Progenitor cell of endocrine pancreas (in vitro differentiated cells): Measurements from ENCODE around the gene RIN2. TPM values are rescaled to one million over a fixed set of nuclear protein-coding genes. Genes with fewer than 3 reads are reported as not detected.
"Not testable (repeated sequence)": the region's sequence is repeated elsewhere in the genome, so short reads cannot be mapped to it uniquely, and the experiment has no call there.

Experiments used
- DNase-seq: peaks from one replicate; pipeline ENCODE4 v3.0.0; 2021; ENCODE audit warnings: low spot score; ENCODE audit not compliant: unreplicated experiment
- H3K27ac Mint-ChIP-seq: 2 replicates; pipeline ENCODE4 v1.8.0; 2021; ENCODE audit warnings: mild to moderate bottlenecking, moderate library complexity, mixed read lengths
- H3K27me3 Mint-ChIP-seq: 2 replicates; pipeline ENCODE4 v1.8.0; 2021; ENCODE audit warnings: mixed read lengths
- H3K36me3 Mint-ChIP-seq: 2 replicates; pipeline ENCODE4 v1.8.0; 2022; ENCODE audit warnings: mixed read lengths; ENCODE audit not compliant: insufficient read depth
- H3K4me1 Mint-ChIP-seq: 2 replicates; pipeline ENCODE4 v1.8.0; 2021; ENCODE audit warnings: low read depth, mixed read lengths
- H3K4me3 Mint-ChIP-seq: 2 replicates; pipeline ENCODE4 v1.8.0; 2021; ENCODE audit warnings: low read depth, mild to moderate bottlenecking, moderate library complexity, mixed read lengths
- H3K9me3 Mint-ChIP-seq: 2 replicates; pipeline ENCODE4 v1.8.0; 2021; ENCODE audit warnings: low read depth, mixed read lengths
- total RNA-seq: library from RNA; stranded (reverse); gene quantifications from 2 replicates; pipeline ENCODE4 v1.2.1, GENCODE V29; 2021
- TF ChIP-seq, protein P1 (sequence below): fragments of 200-600 bp; sonication (generic); IDR thresholded peaks from one replicate; pipeline ENCODE4 v1.5.0; 2021; ENCODE audit warnings: antibody characterized with exemption, mild to moderate bottlenecking; ENCODE audit not compliant: unreplicated experiment

Gene RIN2
- total RNA-seq, 1 donor from 2014 or later = 36.1 TPM

DNA sequence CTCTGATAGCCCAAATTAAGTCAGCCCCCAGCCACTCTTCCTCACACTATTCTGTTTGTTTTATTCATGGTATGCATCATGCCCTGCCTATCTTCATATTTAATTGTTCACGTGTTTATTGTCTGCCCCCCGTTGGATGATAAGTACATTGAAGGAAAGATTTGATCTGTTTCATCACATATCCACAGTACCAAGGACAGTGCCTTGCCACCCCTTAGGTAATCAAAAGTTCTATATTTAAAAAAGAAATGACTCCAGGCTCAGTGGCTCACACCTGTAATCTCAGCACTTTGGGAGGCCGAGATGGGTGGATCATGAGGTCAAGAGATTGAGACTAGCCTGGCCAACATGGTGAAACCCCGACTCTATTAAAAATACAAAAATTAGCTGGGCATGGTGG, 10.2 kb upstream of the RIN2 start:
- peaks cover 3% of the 10 kb centered on the region for H3K27me3 Mint-ChIP-seq
- no peak overlapping the region for H3K27ac Mint-ChIP-seq
- peaks cover 6% of the 10 kb centered on the region for H3K4me1 Mint-ChIP-seq

GRCh38 chr20:19748681-19749080, 9.4 kb upstream of the RIN2 start:
- TF ChIP-seq, protein P1, sequence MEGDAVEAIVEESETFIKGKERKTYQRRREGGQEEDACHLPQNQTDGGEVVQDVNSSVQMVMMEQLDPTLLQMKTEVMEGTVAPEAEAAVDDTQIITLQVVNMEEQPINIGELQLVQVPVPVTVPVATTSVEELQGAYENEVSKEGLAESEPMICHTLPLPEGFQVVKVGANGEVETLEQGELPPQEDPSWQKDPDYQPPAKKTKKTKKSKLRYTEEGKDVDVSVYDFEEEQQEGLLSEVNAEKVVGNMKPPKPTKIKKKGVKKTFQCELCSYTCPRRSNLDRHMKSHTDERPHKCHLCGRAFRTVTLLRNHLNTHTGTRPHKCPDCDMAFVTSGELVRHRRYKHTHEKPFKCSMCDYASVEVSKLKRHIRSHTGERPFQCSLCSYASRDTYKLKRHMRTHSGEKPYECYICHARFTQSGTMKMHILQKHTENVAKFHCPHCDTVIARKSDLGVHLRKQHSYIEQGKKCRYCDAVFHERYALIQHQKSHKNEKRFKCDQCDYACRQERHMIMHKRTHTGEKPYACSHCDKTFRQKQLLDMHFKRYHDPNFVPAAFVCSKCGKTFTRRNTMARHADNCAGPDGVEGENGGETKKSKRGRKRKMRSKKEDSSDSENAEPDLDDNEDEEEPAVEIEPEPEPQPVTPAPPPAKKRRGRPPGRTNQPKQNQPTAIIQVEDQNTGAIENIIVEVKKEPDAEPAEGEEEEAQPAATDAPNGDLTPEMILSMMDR = no peak
- Mint-ChIP-seq H3K27me3 (peaks cover 3% of the 10 kb centered on the region), H3K4me1 (peaks cover 6% of the 10 kb centered on the region), H3K27ac (no peak overlapping the region), H3K9me3 (no peaks in the 10 kb centered on the region), H3K36me3 (no peaks in the 10 kb centered on the region), H3K4me3 (no peak overlapping the region)
- DNase-seq = no peak

More for the DNA sequence above, 10.2 kb upstream of the RIN2 start:
- Mint-ChIP-seq H3K4me3 (no peak overlapping the region), H3K36me3 (no peaks in the 10 kb centered on the region), H3K9me3 (no peaks in the 10 kb centered on the region)
- no peak for DNase-seq
- TF ChIP-seq, protein P1 = no peak

- H3K27ac Mint-ChIP-seq = no peak overlapping the region
Observed at GRCh38 chr20:19749618-19750071, 8.4 kb upstream of the RIN2 start.

DNA sequence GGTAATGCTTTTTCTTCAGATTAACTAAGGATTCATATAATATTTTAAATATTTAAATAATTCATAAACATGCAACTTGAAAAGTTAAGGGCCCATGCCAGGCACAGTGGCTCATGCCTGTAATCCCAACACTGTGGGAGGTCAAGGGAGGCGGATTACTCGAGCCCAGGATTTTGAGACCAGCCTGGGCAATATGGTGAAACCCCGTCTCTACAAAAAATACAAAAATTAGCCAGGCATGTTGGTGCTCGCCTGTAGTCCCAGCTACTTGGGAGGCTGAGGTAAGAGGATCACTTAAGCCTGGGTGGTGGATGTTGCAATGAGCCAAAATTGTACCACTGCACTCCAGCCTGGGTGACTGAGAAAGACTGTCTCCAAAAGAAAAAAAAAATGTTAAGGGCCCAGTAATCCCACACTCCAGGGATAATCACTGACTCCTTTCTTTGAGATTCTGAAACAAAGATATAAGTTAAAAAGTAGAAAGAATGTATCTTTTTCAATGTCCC, 7.9 kb upstream of the RIN2 start:
- no peak overlapping the region for H3K27ac Mint-ChIP-seq
- H3K4me1 Mint-ChIP-seq = peaks cover 6% of the 10 kb centered on the region
- peaks cover 3% of the 10 kb centered on the region for H3K27me3 Mint-ChIP-seq
- no peak for DNase-seq
- TF ChIP-seq, protein P1 = no peak
- H3K9me3 Mint-ChIP-seq = no peaks in the 10 kb centered on the region
- H3K36me3 Mint-ChIP-seq = no peaks in the 10 kb centered on the region
- no peak overlapping the region for H3K4me3 Mint-ChIP-seq

More at GRCh38 chr20:19749618-19750071, 8.4 kb upstream of the RIN2 start:
- TF ChIP-seq, protein P1 = no peak
- peaks cover 6% of the 10 kb centered on the region for H3K4me1 Mint-ChIP-seq
- H3K4me3 Mint-ChIP-seq = no peak overlapping the region
- H3K27me3 Mint-ChIP-seq = peaks cover 3% of the 10 kb centered on the region
- no peaks in the 10 kb centered on the region for H3K9me3 Mint-ChIP-seq
- no peaks in the 10 kb centered on the region for H3K36me3 Mint-ChIP-seq
- no peak for DNase-seq

DNA sequence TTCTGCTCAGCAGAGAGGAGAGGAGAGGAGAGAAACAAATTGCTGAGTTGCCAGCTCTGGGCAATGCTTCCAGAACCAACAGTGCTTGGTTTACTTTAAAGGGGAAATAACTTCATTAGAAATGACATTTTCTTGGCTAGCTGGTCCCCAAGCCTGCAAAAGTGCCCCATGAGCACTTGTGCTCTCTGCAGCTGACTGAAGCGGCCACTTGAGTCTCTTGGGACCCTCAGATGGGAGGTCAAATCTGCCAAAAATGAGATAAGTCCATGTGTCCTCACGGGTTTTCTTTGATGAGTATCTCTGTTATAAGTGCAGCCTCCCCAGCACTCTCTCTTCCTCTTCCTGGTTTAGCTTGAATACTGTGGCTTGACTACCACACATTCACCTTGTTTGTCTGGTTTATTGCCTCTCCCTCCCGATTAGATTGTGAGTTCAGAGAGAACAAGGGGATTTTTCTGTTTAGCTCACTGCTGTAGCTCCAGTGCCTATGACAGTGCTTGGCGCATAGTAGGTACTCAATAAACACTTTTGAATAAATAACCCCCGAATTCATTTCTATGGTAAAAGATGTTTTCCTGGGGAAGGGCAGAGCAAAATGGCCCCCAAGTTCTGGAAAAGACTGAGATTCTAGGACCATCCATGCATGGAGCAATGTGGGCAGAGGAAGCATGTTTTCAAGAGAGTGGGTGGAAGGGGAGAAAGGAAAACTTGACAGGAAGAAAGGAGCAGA, 7.0 kb upstream of the RIN2 start:
- Mint-ChIP-seq H3K36me3 (no peaks in the 10 kb centered on the region), H3K4me3 (no peak overlapping the region), H3K9me3 (no peaks in the 10 kb centered on the region), H3K27me3 (peaks cover 3% of the 10 kb centered on the region), H3K27ac (no peak overlapping the region), H3K4me1 (peaks cover 7% of the 10 kb centered on the region)
- TF ChIP-seq, protein P1 = no peak
- DNase-seq = no peak

GRCh38 chr20:19754201-19754600, 3.9 kb upstream of the RIN2 start:
- H3K4me3 Mint-ChIP-seq, H3K27ac Mint-ChIP-seq: not testable (repeated sequence)

More at GRCh38 chr20:19754201-19754600, 3.9 kb upstream of the RIN2 start:
- not testable (repeated sequence) for H3K36me3 Mint-ChIP-seq, H3K27me3 Mint-ChIP-seq, DNase-seq, H3K9me3 Mint-ChIP-seq
- peaks cover 21% of the 10 kb centered on the region for H3K4me1 Mint-ChIP-seq
